Measurements from ENCODE around the gene SERPINA1.
"Not testable (repeated sequence)": the region's sequence is repeated elsewhere in the genome, so short reads cannot be mapped to it uniquely, and the experiment has no call there.

SERPINA1 gene
- total RNA-seq: 0.09 to 5.4 (median 0.17) reads per million in 3 donors

DNA sequence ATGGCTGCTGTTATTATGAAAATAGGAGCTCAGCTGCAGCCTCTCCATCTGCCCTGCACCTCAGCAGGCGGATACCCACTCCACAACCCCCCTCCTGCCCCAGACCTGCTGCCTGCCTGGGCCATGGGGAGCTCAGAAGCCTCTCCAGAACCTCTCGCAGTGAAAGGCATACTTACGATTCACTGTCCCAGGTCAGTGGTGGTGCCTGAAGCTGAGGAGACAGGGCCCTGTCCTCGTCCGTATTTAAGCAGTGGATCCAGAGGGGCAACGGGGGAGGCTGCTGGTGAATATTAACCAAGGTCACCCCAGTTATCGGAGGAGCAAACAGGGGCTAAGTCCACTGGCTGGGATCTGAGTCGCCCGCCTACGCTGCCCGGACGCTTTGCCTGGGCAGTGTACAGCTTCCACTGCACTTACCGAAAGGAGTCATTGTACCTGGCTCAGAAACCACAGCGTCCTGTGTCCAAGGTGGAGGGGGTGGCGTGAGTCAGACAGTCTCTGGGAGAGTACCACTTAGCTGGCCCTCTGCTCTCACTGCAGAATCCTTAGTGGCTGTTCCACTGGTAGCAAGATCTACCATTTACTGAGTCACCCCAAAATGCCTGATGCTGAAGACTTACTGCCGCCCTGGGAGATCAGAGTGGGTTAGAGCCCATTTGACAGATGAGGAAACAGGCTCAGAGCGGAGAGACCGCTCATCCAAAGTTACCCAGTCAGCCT, at the start of gene SERPINA1:
Gene SERPINA1, minus strand, starts transcription at position 219 of the 720 bp plus-strand sequence. CDS start 5,365 bp downstream, outside the sequence.
- H3K36me3 ChIP-seq (ENCODE audit: control insufficient read depth, insufficient read depth, low read length): no peaks in the 10 kb centered on the region
- no peaks in the 10 kb centered on the region for H3K4me1 ChIP-seq (ENCODE audit: control insufficient read depth, insufficient read depth, low read length, poor library complexity, severe bottlenecking)
- H3K27me3 ChIP-seq (replicated peaks; ENCODE audit: control insufficient read depth, insufficient read depth, low read length, poor library complexity, severe bottlenecking): no peaks in the 10 kb centered on the region
- no peak within 1 kb of the TSS for H3K4me3 ChIP-seq (ENCODE audit: insufficient read depth, low read depth, low read length, poor library complexity, severe bottlenecking)
- no peaks in the 10 kb centered on the region for H3K9me3 ChIP-seq (ENCODE audit: control insufficient read depth, low read length)
- H3K27ac ChIP-seq (ENCODE audit: insufficient read depth, low read length, poor library complexity, severe bottlenecking): no peak within 1 kb of the TSS
- DNase-seq: no peak

DNA sequence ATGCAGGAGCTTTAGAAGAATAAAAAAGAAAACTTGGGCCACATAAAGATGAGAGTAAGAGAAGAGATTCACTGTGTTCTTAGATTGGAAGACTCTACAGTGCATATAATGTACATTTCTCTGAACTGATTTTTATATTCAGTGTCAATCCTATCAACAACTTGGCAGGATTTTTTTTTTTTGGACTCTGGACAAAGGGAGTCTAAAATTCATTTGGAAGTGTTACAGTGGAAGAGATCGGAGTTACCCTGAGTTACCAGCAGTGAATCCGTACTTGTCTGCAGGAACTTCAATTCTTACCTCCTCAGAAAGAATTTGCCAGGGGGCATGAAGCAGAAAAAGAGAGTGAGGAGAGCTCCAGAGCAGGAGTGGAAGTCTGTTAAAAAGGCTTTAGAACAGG, 40.2 kb upstream of the SERPINA1 start:
- H3K4me1 ChIP-seq (ENCODE audit: control insufficient read depth, insufficient read depth, low read length, poor library complexity, severe bottlenecking): no peaks in the 10 kb centered on the region
- H3K9me3 ChIP-seq (ENCODE audit: control insufficient read depth, low read length): no peaks in the 10 kb centered on the region
- no peak overlapping the region for H3K4me3 ChIP-seq (ENCODE audit: insufficient read depth, low read depth, low read length, poor library complexity, severe bottlenecking)
- DNase-seq: no peak
- H3K27ac ChIP-seq (ENCODE audit: insufficient read depth, low read length, poor library complexity, severe bottlenecking): no peak overlapping the region
- no peaks in the 10 kb centered on the region for H3K36me3 ChIP-seq (ENCODE audit: control insufficient read depth, insufficient read depth, low read length)
- no peaks in the 10 kb centered on the region for H3K27me3 ChIP-seq (replicated peaks; ENCODE audit: control insufficient read depth, insufficient read depth, low read length, poor library complexity, severe bottlenecking)

DNA sequence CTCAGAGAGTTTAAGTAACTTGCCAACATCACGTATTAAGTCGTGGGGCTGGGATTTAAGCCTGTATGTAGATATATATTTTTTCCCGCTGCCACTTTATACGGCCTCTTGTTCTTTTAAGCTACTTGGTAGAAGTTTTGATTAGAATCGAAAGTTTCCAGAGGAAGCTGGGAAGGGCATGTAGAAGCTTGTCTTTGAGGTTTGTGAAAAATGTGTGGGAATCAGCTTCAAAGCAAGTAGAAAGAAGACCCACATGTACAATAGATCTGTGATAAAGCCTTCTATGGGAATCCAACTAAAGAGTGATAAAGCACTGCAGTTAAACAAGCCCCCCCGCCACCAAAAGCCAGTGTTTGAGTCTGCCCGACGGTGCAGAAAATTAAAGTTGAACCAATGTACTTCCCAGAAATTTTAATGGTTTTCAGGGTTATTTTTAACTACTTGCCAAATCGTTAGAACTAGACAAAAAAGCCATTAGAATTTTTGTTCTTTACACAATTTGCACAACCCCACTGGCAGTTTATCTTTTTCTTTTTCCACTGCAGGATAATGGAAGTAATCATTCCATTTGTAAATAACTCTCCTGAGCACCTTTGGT, 38.7 kb upstream of the SERPINA1 start:
- Histone ChIP-seq H3K4me3 (ENCODE audit: insufficient read depth, low read depth, low read length, poor library complexity, severe bottlenecking) (no peak overlapping the region), H3K4me1 (ENCODE audit: control insufficient read depth, insufficient read depth, low read length, poor library complexity, severe bottlenecking) (no peaks in the 10 kb centered on the region), H3K27me3 (replicated peaks; ENCODE audit: control insufficient read depth, insufficient read depth, low read length, poor library complexity, severe bottlenecking) (no peaks in the 10 kb centered on the region), H3K36me3 (ENCODE audit: control insufficient read depth, insufficient read depth, low read length) (no peaks in the 10 kb centered on the region), H3K9me3 (ENCODE audit: control insufficient read depth, low read length) (no peaks in the 10 kb centered on the region), H3K27ac (ENCODE audit: insufficient read depth, low read length, poor library complexity, severe bottlenecking) (no peak overlapping the region)
- DNase-seq: no peak

DNA sequence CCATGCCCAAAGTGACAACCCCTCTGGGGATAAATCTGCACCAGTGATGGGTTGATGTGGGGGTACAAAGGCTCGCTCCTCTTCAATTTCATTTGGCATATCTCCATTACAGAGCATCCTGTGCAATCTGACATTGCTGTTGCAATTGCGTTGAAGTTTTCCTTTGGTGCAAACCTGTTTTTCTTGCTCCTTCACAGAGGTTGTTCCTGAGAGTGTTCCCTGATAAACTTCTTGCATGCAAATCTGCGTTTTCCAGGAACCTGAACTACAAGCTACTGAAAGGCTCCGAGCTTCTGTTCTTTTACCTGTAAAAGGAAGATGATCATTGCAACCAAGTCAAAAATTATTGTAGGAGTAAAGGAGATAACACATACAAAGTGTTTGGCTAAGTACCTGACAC, 38.1 kb upstream of the SERPINA1 start:
- DNase-seq: no peak
- Histone ChIP-seq H3K4me3 (ENCODE audit: insufficient read depth, low read depth, low read length, poor library complexity, severe bottlenecking) (no peak overlapping the region), H3K27ac (ENCODE audit: insufficient read depth, low read length, poor library complexity, severe bottlenecking) (no peak overlapping the region), H3K9me3 (ENCODE audit: control insufficient read depth, low read length) (no peaks in the 10 kb centered on the region), H3K4me1 (ENCODE audit: control insufficient read depth, insufficient read depth, low read length, poor library complexity, severe bottlenecking) (no peaks in the 10 kb centered on the region), H3K27me3 (replicated peaks; ENCODE audit: control insufficient read depth, insufficient read depth, low read length, poor library complexity, severe bottlenecking) (no peaks in the 10 kb centered on the region), H3K36me3 (ENCODE audit: control insufficient read depth, insufficient read depth, low read length) (no peaks in the 10 kb centered on the region)

DNA sequence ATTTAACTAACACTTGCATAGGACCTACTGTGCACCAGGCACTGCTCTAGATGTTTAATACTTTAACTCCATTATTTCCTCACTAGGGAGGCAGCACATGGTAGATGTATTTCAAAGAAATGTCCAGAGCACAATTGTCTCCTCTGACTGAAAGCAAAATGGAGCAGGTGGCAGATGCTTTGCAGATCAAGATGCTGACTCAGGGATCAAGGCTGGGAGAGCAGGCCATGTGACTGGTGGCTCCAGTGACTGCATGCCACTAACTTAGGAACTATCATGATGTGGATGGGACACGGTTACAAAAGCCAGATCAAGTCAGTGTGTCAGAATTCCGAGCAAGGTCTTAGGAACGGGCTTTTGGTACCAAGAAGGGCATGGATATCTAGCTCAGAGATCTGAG, 36.0 kb upstream of the SERPINA1 start:
- Histone ChIP-seq H3K36me3 (ENCODE audit: control insufficient read depth, insufficient read depth, low read length) (no peaks in the 10 kb centered on the region), H3K4me3 (ENCODE audit: insufficient read depth, low read depth, low read length, poor library complexity, severe bottlenecking) (no peak overlapping the region), H3K9me3 (ENCODE audit: control insufficient read depth, low read length) (no peaks in the 10 kb centered on the region), H3K27ac (ENCODE audit: insufficient read depth, low read length, poor library complexity, severe bottlenecking) (no peak overlapping the region), H3K27me3 (replicated peaks; ENCODE audit: control insufficient read depth, insufficient read depth, low read length, poor library complexity, severe bottlenecking) (no peaks in the 10 kb centered on the region), H3K4me1 (ENCODE audit: control insufficient read depth, insufficient read depth, low read length, poor library complexity, severe bottlenecking) (no peaks in the 10 kb centered on the region)
- DNase-seq: no peak

DNA sequence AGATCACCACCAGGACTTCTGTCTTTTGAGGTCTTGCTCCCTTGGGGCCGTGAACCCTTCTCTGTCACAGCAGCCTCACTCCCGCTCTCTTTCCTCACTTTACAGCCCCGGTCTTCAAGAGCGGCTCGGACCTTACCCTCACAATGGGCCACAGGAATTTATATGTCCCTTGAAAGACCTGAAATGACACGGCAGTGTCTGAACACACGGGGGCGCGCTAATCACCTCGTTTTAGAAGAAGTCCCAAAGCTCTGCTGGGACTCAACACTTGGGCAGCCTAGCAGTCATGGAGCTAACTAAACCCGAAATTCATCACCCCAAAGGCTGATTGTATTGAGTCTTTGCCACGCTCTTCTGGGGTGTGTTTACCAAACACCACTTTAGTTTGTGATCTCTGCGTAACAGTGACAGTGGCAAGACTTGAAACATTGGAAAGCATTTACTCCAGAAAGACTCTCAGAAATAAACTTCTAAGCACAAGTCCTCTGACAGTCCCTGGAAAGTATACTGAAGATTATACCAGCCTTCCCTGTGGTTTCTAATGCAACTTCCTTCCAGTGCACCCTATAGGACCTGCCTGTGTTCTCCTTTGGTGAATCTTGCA, 35.2 kb upstream of the SERPINA1 start:
- H3K9me3 ChIP-seq (ENCODE audit: control insufficient read depth, low read length): no peaks in the 10 kb centered on the region
- no peak overlapping the region for H3K4me3 ChIP-seq (ENCODE audit: insufficient read depth, low read depth, low read length, poor library complexity, severe bottlenecking)
- H3K27me3 ChIP-seq (replicated peaks; ENCODE audit: control insufficient read depth, insufficient read depth, low read length, poor library complexity, severe bottlenecking): no peaks in the 10 kb centered on the region
- H3K36me3 ChIP-seq (ENCODE audit: control insufficient read depth, insufficient read depth, low read length): no peaks in the 10 kb centered on the region
- H3K4me1 ChIP-seq (ENCODE audit: control insufficient read depth, insufficient read depth, low read length, poor library complexity, severe bottlenecking): no peaks in the 10 kb centered on the region
- DNase-seq: no peak
- H3K27ac ChIP-seq (ENCODE audit: insufficient read depth, low read length, poor library complexity, severe bottlenecking): no peak overlapping the region

DNA sequence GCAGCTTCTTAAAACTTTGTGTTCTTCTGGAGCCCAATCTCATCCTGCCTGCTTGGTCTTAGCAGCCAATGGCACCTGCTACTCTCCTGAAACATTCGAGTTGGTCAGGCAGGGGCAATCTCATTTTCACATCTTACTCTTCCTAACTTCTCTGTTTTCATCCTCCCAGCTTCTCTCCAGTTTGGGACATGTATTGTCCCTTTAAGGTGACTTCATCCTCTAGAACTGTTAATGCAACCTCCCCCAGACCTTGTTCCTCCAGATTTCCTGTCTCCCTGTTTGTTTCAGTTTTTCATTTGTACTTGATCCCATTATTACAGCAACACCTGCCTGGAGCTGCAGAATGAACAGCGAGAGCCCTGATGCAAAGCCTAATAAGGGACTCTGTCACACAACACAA, 32.9 kb upstream of the SERPINA1 start:
- DNase-seq: no peak
- Histone ChIP-seq H3K27ac (ENCODE audit: insufficient read depth, low read length, poor library complexity, severe bottlenecking) (no peak overlapping the region), H3K36me3 (ENCODE audit: control insufficient read depth, insufficient read depth, low read length) (no peaks in the 10 kb centered on the region), H3K27me3 (replicated peaks; ENCODE audit: control insufficient read depth, insufficient read depth, low read length, poor library complexity, severe bottlenecking) (no peaks in the 10 kb centered on the region), H3K9me3 (ENCODE audit: control insufficient read depth, low read length) (no peaks in the 10 kb centered on the region), H3K4me3 (ENCODE audit: insufficient read depth, low read depth, low read length, poor library complexity, severe bottlenecking) (no peak overlapping the region), H3K4me1 (ENCODE audit: control insufficient read depth, insufficient read depth, low read length, poor library complexity, severe bottlenecking) (no peaks in the 10 kb centered on the region)

DNA sequence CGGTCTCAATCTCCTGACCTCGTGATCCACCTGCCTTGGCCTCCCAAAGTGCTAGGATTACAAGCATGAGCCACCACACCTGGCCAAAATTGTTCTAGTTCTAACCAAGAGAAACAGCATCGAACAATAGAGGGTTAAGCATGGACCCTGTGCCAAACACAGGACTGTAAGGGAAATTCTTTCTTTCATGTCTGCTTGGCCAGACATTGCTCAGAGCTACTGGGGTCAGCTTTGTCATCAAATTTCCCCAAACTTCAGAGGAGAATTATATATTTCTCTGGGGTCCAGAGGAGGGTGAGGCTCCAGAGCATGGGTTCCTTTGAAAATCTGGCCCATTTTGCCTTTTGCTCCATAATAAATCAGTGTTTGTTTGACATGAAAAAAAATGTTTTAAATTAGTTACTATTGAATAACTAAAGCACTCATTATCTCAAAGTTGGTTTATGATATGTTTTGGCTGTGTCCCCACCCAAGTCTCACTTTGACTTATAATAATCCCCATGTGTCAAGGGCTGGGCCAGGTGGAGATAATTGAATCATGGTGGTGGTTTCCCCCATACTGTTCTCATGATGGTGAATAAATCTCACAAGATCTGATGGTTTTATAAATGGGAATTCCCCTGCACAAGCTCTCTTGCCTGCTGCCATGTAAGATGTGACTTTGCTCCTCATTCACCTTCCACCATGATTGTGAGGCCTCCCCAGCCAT, 29.2 kb upstream of the SERPINA1 start:
- not testable (repeated sequence) for H3K4me1 ChIP-seq (ENCODE audit: control insufficient read depth, insufficient read depth, low read length, poor library complexity, severe bottlenecking); DNase-seq; H3K27me3 ChIP-seq (replicated peaks; ENCODE audit: control insufficient read depth, insufficient read depth, low read length, poor library complexity, severe bottlenecking); H3K36me3 ChIP-seq (ENCODE audit: control insufficient read depth, insufficient read depth, low read length); H3K27ac ChIP-seq (ENCODE audit: insufficient read depth, low read length, poor library complexity, severe bottlenecking); H3K9me3 ChIP-seq (ENCODE audit: control insufficient read depth, low read length); H3K4me3 ChIP-seq (ENCODE audit: insufficient read depth, low read depth, low read length, poor library complexity, severe bottlenecking)

DNA sequence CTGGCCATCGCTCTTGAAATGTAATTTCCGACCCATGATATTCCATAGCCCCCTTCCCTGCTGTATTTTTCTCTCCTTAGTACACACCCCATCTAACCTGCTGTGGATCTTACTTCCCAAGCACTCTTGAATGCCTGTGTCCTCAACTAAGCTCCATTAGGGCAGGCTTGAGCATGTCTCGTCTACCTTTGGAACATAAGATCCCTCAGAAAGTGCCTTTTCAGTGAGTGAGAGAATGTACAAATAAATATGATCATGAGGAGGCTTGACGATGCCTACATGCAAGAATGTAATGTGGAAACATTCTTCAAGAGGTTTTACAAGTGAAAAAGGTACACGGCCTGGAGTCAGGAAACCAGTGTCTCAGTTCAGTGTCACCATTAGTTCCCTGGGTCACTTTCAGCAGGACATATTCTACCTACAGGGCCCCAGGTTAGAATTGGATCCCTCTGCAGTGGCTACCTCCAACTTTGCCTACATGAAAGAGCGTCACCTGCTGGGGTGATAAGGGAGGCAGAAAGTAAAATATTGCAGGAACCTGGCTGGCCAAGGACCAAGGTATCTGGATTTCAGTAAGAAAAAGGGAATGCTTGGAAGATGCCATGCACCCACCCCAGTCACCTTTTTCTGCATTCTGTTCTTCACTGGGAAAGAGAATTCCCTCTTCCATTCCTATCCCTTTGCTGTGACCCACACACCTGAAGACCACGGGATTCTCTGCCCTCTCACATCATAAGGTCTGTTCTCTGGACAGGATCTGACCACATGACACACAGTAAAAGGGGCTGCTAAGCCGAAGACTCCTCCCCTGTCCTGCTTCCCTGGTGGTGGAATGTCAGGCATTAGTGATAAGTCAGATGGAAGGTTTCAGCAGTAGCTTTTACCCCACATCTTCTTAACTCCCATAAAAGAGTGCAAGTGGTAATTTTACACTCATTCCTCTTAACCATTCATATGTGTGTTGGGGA, 24.6 kb upstream of the SERPINA1 start:
- Histone ChIP-seq H3K36me3 (ENCODE audit: control insufficient read depth, insufficient read depth, low read length) (no peaks in the 10 kb centered on the region), H3K4me1 (ENCODE audit: control insufficient read depth, insufficient read depth, low read length, poor library complexity, severe bottlenecking) (no peaks in the 10 kb centered on the region), H3K27ac (ENCODE audit: insufficient read depth, low read length, poor library complexity, severe bottlenecking) (no peak overlapping the region), H3K27me3 (replicated peaks; ENCODE audit: control insufficient read depth, insufficient read depth, low read length, poor library complexity, severe bottlenecking) (no peaks in the 10 kb centered on the region), H3K9me3 (ENCODE audit: control insufficient read depth, low read length) (no peaks in the 10 kb centered on the region), H3K4me3 (ENCODE audit: insufficient read depth, low read depth, low read length, poor library complexity, severe bottlenecking) (no peak overlapping the region)
- no peak for DNase-seq
